ENCODE data around the gene PPP1R14D. TPM values are rescaled to one million over a fixed set of nuclear protein-coding genes. Genes with fewer than 3 reads are reported as not detected.

PPP1R14D gene
- total RNA-seq, 1 experiment from 2014 or later: 0.65 TPM

GRCh38 chr15:40825661-40826422, 2.7 kb downstream of the PPP1R14D start:
- Histone ChIP-seq H3K4me2 (peak overlapping the region; percentile 69), H2AFZ (no peak overlapping the region)
- no TSS peak for BruUV-seq (replicated peaks)

GRCh38 chr15:40823572-40824343, 4.8 kb downstream of the PPP1R14D start:
- no peaks in the 10 kb centered on the region for H3K9me2 ChIP-seq (ENCODE audit: insufficient read depth)
- H3F3A ChIP-seq (ENCODE audit: insufficient read depth, low read depth): peaks cover 44% of the 10 kb centered on the region
- no peaks in the 10 kb centered on the region for H3K9me3 ChIP-seq (ENCODE audit: insufficient read depth, low read depth)
- H3K4me1 ChIP-seq (replicated peaks; ENCODE audit: insufficient read depth): peaks cover 47% of the 10 kb centered on the region
- peak in 1 of 2 experiments; percentile 89 for DNase-seq
- H3K27me3 ChIP-seq (ENCODE audit: insufficient read depth, low read depth): no peaks in the 10 kb centered on the region
- TF ChIP-seq CTCF (conservative IDR thresholded peaks at IDR 0.05): no peak
- H3K4me3 ChIP-seq: no peak overlapping the region
- peak overlapping the region; percentile 100 for H3K27ac ChIP-seq
- H3K79me2 ChIP-seq (ENCODE audit: low read depth): no peaks in the 10 kb centered on the region
- intact Hi-C loops (cut with micrococcal nuclease; ENCODE audit: unreplicated experiment): loop anchor here (2.0 kb wide), 1 partner anchor 17 kb away; the partner anchor contains the start of genes DNAJC17 and ZFYVE19
- H3K4me2 ChIP-seq: peak overlapping the region; percentile 69
- BruUV-seq (replicated peaks): no TSS peak
- ChIA-PET POLR2A (ENCODE audit: unreplicated experiment) (interaction anchor here (0.7 kb wide), 1 partner anchor 10 kb away, joined by 10 read pairs; no protein-coding TSS in a partner anchor), CTCF (interaction anchor here (0.6 kb wide), 1 partner anchor 35 kb away, joined by 4 read pairs; no protein-coding TSS in a partner anchor)
- H4K20me1 ChIP-seq (ENCODE audit: insufficient read depth): no peaks in the 10 kb centered on the region
- H2AFZ ChIP-seq: no peak overlapping the region
- no peaks in the 10 kb centered on the region for H3K36me3 ChIP-seq (ENCODE audit: low read depth)

More at GRCh38 chr15:40825661-40826422, 2.7 kb downstream of the PPP1R14D start:
- no peaks in the 10 kb centered on the region for H3K79me2 ChIP-seq (ENCODE audit: low read depth)
- no peaks in the 10 kb centered on the region for H3K9me2 ChIP-seq (ENCODE audit: insufficient read depth)
- POLR2A ChIA-PET (ENCODE audit: unreplicated experiment): interaction anchor here (0.6 kb wide), 2 partner anchors 31 to 1098 kb away, joined by 4 to 7 read pairs; no protein-coding TSS in a partner anchor
- no peak for TF ChIP-seq CTCF (conservative IDR thresholded peaks at IDR 0.05)
- TF ChIP-seq EZH2 (IDR thresholded peaks at IDR 0.05; ENCODE audit: low read depth): no peak
- peaks cover 47% of the 10 kb centered on the region for H3K4me1 ChIP-seq (replicated peaks; ENCODE audit: insufficient read depth)
- peak; percentile 74 to 98 for DNase-seq
- H3K27me3 ChIP-seq (ENCODE audit: insufficient read depth, low read depth): no peaks in the 10 kb centered on the region
- H3K36me3 ChIP-seq (ENCODE audit: low read depth): no peaks in the 10 kb centered on the region
- H3K9me3 ChIP-seq (ENCODE audit: insufficient read depth, low read depth): no peaks in the 10 kb centered on the region
- intact Hi-C loops (cut with micrococcal nuclease; ENCODE audit: unreplicated experiment): loop anchor here (1.0 to 2.0 kb wide), 3 partner anchors 19 to 39 kb away; partner anchors contain the start of genes DNAJC17 and ZFYVE19
- H3K27ac ChIP-seq: peak overlapping the region; percentile 100
- H3F3A ChIP-seq (ENCODE audit: insufficient read depth, low read depth): peaks cover 44% of the 10 kb centered on the region
- H3K4me3 ChIP-seq: peak overlapping the region; percentile 22; the same call in 1 of the 2 replicates
- no peaks in the 10 kb centered on the region for H4K20me1 ChIP-seq (ENCODE audit: insufficient read depth)
- CTCF ChIA-PET: interaction anchor here (0.6 to 1.0 kb wide), 3 partner anchors 11 to 191 kb away, joined by 3 to 10 read pairs (median 6); no protein-coding TSS in a partner anchor

GRCh38 chr15:40821195-40821594, 7.3 kb downstream of the PPP1R14D start:
- Histone ChIP-seq H3K36me3 (ENCODE audit: low read depth) (no peaks in the 10 kb centered on the region), H3K4me2 (no peak overlapping the region), H3K4me1 (replicated peaks; ENCODE audit: insufficient read depth) (peaks cover 29% of the 10 kb centered on the region), H3K79me2 (ENCODE audit: low read depth) (no peaks in the 10 kb centered on the region), H3K9me3 (ENCODE audit: insufficient read depth, low read depth) (no peaks in the 10 kb centered on the region), H3K27ac (no peak overlapping the region), H4K20me1 (ENCODE audit: insufficient read depth) (no peaks in the 10 kb centered on the region), H3K9me2 (ENCODE audit: insufficient read depth) (no peaks in the 10 kb centered on the region), H2AFZ (no peak overlapping the region), H3K27me3 (ENCODE audit: insufficient read depth, low read depth) (no peaks in the 10 kb centered on the region), H3F3A (ENCODE audit: insufficient read depth, low read depth) (peaks cover 24% of the 10 kb centered on the region), H3K4me3 (no peak overlapping the region)
- ChIA-PET POLR2A (ENCODE audit: unreplicated experiment) (interaction anchor here (0.9 kb wide), 1 partner anchor 54 kb away, joined by 3 read pairs; no protein-coding TSS in a partner anchor), CTCF (no interaction called here)
- intact Hi-C loops (cut with micrococcal nuclease; ENCODE audit: unreplicated experiment): no loop called here
- TF ChIP-seq EZH2 (IDR thresholded peaks at IDR 0.05; ENCODE audit: low read depth): no peak
- no peak for DNase-seq
- BruUV-seq (replicated peaks): no TSS peak
